Measurements from ENCODE around the gene PTPN14. TPM values are rescaled to one million over a fixed set of nuclear protein-coding genes. Genes with fewer than 3 reads are reported as not detected.
"Not testable (repeated sequence)": the region's sequence is repeated elsewhere in the genome, so short reads cannot be mapped to it uniquely, and the experiment has no call there.

Gene PTPN14
- total RNA-seq, 1 donor from 2014 or later: 25.1 TPM

GRCh38 chr1:214498021-214498420 lies 53.4 kb downstream of the PTPN14 start:
- intact Hi-C loops (cut with DNase I): no loop called here
- no peak for DNase-seq
- ATAC-seq (ENCODE audit: poor library complexity): no peak

- intact Hi-C loops (cut with DNase I): no loop called here
- DNase-seq (no peak), ATAC-seq (ENCODE audit: poor library complexity) (no peak)
These were observed 55.3 kb downstream of the PTPN14 start for GRCh38 chr1:214496126-214496525.

GRCh38 chr1:214494706-214495105 lies 56.7 kb downstream of the PTPN14 start:
- intact Hi-C loops (cut with DNase I): no loop called here
- ATAC-seq (ENCODE audit: poor library complexity) (no peak), DNase-seq (no peak)

GRCh38 chr1:214494179-214494578 lies 57.2 kb downstream of the PTPN14 start:
- DNase-seq; intact Hi-C loops (cut with DNase I); ATAC-seq (ENCODE audit: poor library complexity): not testable (repeated sequence)

- intact Hi-C loops (cut with DNase I): no loop called here
- ATAC-seq (ENCODE audit: poor library complexity) (no peak), DNase-seq (no peak)
These were observed 58.1 kb downstream of the PTPN14 start for GRCh38 chr1:214493126-214493796.

GRCh38 chr1:214492401-214493075 lies 58.9 kb downstream of the PTPN14 start:
- DNase-seq: no peak
- peak; percentile 39 for ATAC-seq (ENCODE audit: poor library complexity)
- intact Hi-C loops (cut with DNase I): no loop called here

GRCh38 chr1:214491468-214492146 lies 59.8 kb downstream of the PTPN14 start:
- no peak for ATAC-seq (ENCODE audit: poor library complexity)
- intact Hi-C loops (cut with DNase I): no loop called here
- DNase-seq: no peak

- ATAC-seq (ENCODE audit: poor library complexity) (no peak), DNase-seq (no peak)
- intact Hi-C loops (cut with DNase I): no loop called here
These were observed 66.3 kb downstream of the PTPN14 start for GRCh38 chr1:214485151-214485550.

GRCh38 chr1:214483180-214483579 lies 68.2 kb downstream of the PTPN14 start:
- ATAC-seq (ENCODE audit: poor library complexity); intact Hi-C loops (cut with DNase I); DNase-seq: not testable (repeated sequence)

GRCh38 chr1:214481983-214482634 lies 69.3 kb downstream of the PTPN14 start:
- intact Hi-C loops (cut with DNase I); ATAC-seq (ENCODE audit: poor library complexity); DNase-seq: not testable (repeated sequence)

- DNase-seq: no peak
- intact Hi-C loops (cut with DNase I): loop anchor here (10.0 kb wide), 1 partner anchor 68 kb away; no protein-coding TSS in a partner anchor
- no peak for ATAC-seq (ENCODE audit: poor library complexity)
These were observed 74.2 kb downstream of the PTPN14 start for GRCh38 chr1:214476986-214477870.

GRCh38 chr1:214476229-214476985 lies 75.0 kb downstream of the PTPN14 start:
- intact Hi-C loops (cut with DNase I): loop anchor here (10.0 kb wide), 1 partner anchor 68 kb away; no protein-coding TSS in a partner anchor
- no peak for DNase-seq

GRCh38 chr1:214475746-214476145 lies 75.7 kb downstream of the PTPN14 start:
- intact Hi-C loops (cut with DNase I): loop anchor here (10.0 kb wide), 1 partner anchor 69 kb away; no protein-coding TSS in a partner anchor
- no peak for ATAC-seq (ENCODE audit: poor library complexity)

More at GRCh38 chr1:214476229-214476985, 75.0 kb downstream of the PTPN14 start:
- no peak for ATAC-seq (ENCODE audit: poor library complexity)

GRCh38 chr1:214475331-214475730 lies 76.1 kb downstream of the PTPN14 start:
- intact Hi-C loops (cut with DNase I): loop anchor here (10.0 kb wide), 1 partner anchor 69 kb away; no protein-coding TSS in a partner anchor
- no peak for ATAC-seq (ENCODE audit: poor library complexity)
- no peak for DNase-seq

More at GRCh38 chr1:214475746-214476145, 75.7 kb downstream of the PTPN14 start:
- no peak for DNase-seq

GRCh38 chr1:214474467-214474866 lies 76.9 kb downstream of the PTPN14 start:
- ATAC-seq (ENCODE audit: poor library complexity) (no peak), DNase-seq (no peak)
- intact Hi-C loops (cut with DNase I): loop anchor here (10.0 kb wide), 1 partner anchor 70 kb away; no protein-coding TSS in a partner anchor

GRCh38 chr1:214473862-214474261 lies 77.5 kb downstream of the PTPN14 start:
- no peak for DNase-seq
- ATAC-seq (ENCODE audit: poor library complexity): no peak
- intact Hi-C loops (cut with DNase I): loop anchor here (10.0 kb wide), 1 partner anchor 71 kb away; no protein-coding TSS in a partner anchor

GRCh38 chr1:214473387-214473786 lies 78.0 kb downstream of the PTPN14 start:
- intact Hi-C loops (cut with DNase I): loop anchor here (10.0 kb wide), 1 partner anchor 71 kb away; no protein-coding TSS in a partner anchor
- DNase-seq (no peak), ATAC-seq (ENCODE audit: poor library complexity) (no peak)
